Fibroblast of villous mesenchyme (primary cell): ENCODE measurements around the gene CEP89. TPM values are rescaled to one million over a fixed set of nuclear protein-coding genes. Genes with fewer than 3 reads are reported as not detected.

Experiments
- DNase-seq: peaks from one replicate; pipeline ENCODE4 v3.0.0-alpha.2; 2010; ENCODE audit warnings: low read depth
- H3K4me3 ChIP-seq: 2 replicates; pipeline ENCODE4 v1.5.1; 2011; ENCODE audit warnings: low read depth, mild to moderate bottlenecking, low read length
- CTCF ChIP-seq: IDR thresholded peaks from 2 replicates; pipeline ENCODE4 v1.5.1; 2012; ENCODE audit warnings: low read depth, mild to moderate bottlenecking, low read length; ENCODE audit not compliant: insufficient read depth
- total RNA-seq: library from RNA; depleted of rRNA; stranded (reverse); fragments of >200 nt; gene quantifications from 2 replicates; pipeline ENCODE4 v1.2.3, GENCODE V29; 2012

The CEP89 gene
- total RNA-seq, 1 donor: 18.1 TPM

GRCh38 chr19:32865326-32865725, 106.4 kb downstream of the CEP89 start:
- DNase-seq: no peak
- no peak for TF ChIP-seq CTCF
- no peak overlapping the region for H3K4me3 ChIP-seq

- no peak for DNase-seq
- H3K4me3 ChIP-seq: no peak overlapping the region
- TF ChIP-seq CTCF: no peak
Measured at GRCh38 chr19:32864318-32865007, 107.3 kb downstream of the CEP89 start.

DNA sequence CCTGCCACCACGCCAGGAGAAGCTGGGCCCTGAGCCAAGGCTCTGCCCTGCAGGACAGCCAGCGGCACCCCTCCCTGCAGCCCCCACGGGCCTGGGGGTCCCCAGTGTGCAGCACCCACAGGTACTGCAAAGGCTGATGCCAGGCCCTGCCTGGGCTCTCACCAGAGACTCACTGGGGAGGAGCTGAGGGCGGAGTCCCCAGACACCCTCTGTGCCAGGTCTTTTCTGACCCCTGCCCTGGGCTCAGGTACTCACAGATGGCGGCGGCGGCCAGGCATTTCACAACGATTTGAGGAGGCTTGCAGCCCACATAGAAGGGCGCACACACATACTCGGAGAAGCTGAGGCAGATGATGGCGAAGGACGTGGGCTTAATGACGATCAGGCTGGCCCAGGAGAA, 107.9 kb downstream of the CEP89 start:
- no peak for TF ChIP-seq CTCF
- H3K4me3 ChIP-seq: no peak overlapping the region
- DNase-seq: no peak

DNA sequence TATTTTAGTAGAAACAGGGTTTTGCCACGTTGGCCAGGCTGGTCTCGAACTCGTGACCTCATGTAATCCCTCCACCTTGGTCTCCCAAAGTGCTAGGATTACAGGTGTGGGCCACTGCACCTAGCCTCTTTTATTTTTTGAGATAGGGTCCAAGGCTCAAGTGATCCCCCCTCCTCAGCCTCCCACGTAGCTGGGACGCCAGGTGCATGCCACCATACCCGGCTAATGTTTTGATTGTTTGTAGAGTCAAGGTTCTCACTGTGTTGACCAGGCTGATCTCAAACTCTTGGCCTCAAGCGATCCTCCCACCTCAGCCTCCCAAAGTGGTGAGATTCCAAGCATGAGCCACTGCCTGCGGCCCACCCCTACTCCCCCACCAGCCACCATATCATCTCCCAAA, 108.5 kb downstream of the CEP89 start:
- no peak for TF ChIP-seq CTCF
- DNase-seq: no peak
- H3K4me3 ChIP-seq: no peak overlapping the region

GRCh38 chr19:32862741-32863140, 109.0 kb downstream of the CEP89 start:
- DNase-seq: no peak
- H3K4me3 ChIP-seq: no peak overlapping the region
- TF ChIP-seq CTCF: no peak

GRCh38 chr19:32862173-32862572, 109.6 kb downstream of the CEP89 start:
- no peak for DNase-seq
- no peak overlapping the region for H3K4me3 ChIP-seq
- TF ChIP-seq CTCF: no peak

GRCh38 chr19:32861596-32861995, 110.2 kb downstream of the CEP89 start:
- no peak for TF ChIP-seq CTCF
- no peak for DNase-seq

More at GRCh38 chr19:32861596-32861995, 110.2 kb downstream of the CEP89 start:
- H3K4me3 ChIP-seq: no peak overlapping the region
